ENCODE results near the gene AAK1. TPM values are rescaled to one million over a fixed set of nuclear protein-coding genes. Genes with fewer than 3 reads are reported as not detected.

The AAK1 gene
- total and polyA plus RNA-seq, 2 of the 13 experiments (the other 11 are each of a cell fraction or from before 2014, with no cell fraction given) = 9.8 to 10.3 TPM

- peak; percentile 69 for TF ChIP-seq PAXIP1 (CRISPR knock-in tag; conservative IDR thresholded peaks at IDR 0.05)
- peak in 1 of 2 experiments; percentile 45; a peak in 1 of 4 replicates for TF ChIP-seq NR2F1 (CRISPR knock-in tag; IDR thresholded peaks at IDR 0.05)
- peak; percentile 52; the same call in 1 of the 2 replicates for TF ChIP-seq TCF7 (IDR thresholded peaks at IDR 0.05; ENCODE audit: low read depth)
- TF ChIP-seq ZNF253 (CRISPR knock-in tag; IDR thresholded peaks at IDR 0.05; ENCODE audit: borderline replicate concordance) = no peak
- TF ChIP-seq GATAD2A (CRISPR knock-in tag; IDR thresholded peaks at IDR 0.05) = peak; percentile 46; the same call in 1 of the 2 replicates
- no peak for TF ChIP-seq FOXA1 (IDR thresholded peaks at IDR 0.05)
- TF ChIP-seq FOXA1 (CRISPR knock-in tag; IDR thresholded peaks at IDR 0.05) = no peak
- peak; percentile 87 for TF ChIP-seq ATF7 (IDR thresholded peaks at IDR 0.05)
- no peak for TF ChIP-seq ATF7 (CRISPR knock-in tag; IDR thresholded peaks at IDR 0.05)
- no peak for TF ChIP-seq TFAP4 (IDR thresholded peaks at IDR 0.05; ENCODE audit: borderline replicate concordance, low read depth)
- peak; percentile 33; the same call in 1 of the 2 replicates for TF ChIP-seq RARA (CRISPR knock-in tag; IDR thresholded peaks at IDR 0.05)
- no peak for TF ChIP-seq ZNF256 (CRISPR knock-in tag; conservative IDR thresholded peaks at IDR 0.05)
- TF ChIP-seq SMAD9 (CRISPR knock-in tag; IDR thresholded peaks at IDR 0.05) = no peak
- TF ChIP-seq AKNA (CRISPR knock-in tag; IDR thresholded peaks at IDR 0.05; ENCODE audit: borderline replicate concordance) = no peak
- no peak for TF ChIP-seq BATF2 (CRISPR knock-in tag; IDR thresholded peaks at IDR 0.05)
- TF ChIP-seq ZBTB43 (CRISPR knock-in tag; conservative IDR thresholded peaks at IDR 0.05) = 0 out of 2 replicates have a peak, but pooled peaks have one; percentile 33
- TF ChIP-seq ZNF350 (CRISPR knock-in tag; IDR thresholded peaks at IDR 0.05; ENCODE audit: borderline replicate concordance, low read depth) = no peak
- no peak for TF ChIP-seq ATF5 (CRISPR knock-in tag; IDR thresholded peaks at IDR 0.05; ENCODE audit: low read depth)
- no peak for TF ChIP-seq CHD2 (IDR thresholded peaks at IDR 0.05; ENCODE audit: low read depth, low read length)
These were observed 143.6 kb downstream of the AAK1 start (continued) for GRCh38 chr2:69499966-69500365.
